NCI-H146 (cell line): ENCODE results near the gene RHD.
"Not testable (repeated sequence)": the region's sequence is repeated elsewhere in the genome, so short reads cannot be mapped to it uniquely, and the experiment has no call there.

Source experiments
- DNase-seq: peaks from one replicate; lab custom pipeline; 2025; lab: John Stamatoyannopoulos, UW

Gene RHD

DNA sequence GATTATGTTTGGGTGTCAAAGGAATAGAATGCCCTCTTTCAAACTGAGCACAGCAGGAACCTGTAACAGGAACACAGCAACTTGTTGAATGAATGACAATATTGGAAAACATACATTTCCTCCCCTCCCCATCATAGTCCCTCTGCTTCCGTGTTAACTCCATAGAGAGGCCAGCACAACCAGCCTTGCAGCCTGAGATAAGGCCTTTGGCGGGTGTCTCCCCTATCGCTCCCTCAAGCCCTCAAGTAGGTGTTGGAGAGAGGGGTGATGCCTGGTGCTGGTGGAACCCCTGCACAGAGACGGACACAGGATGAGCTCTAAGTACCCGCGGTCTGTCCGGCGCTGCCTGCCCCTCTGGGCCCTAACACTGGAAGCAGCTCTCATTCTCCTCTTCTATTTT is at the start of gene RHD:
Gene RHD, plus strand, starts transcription at position 272 of the 400 bp plus-strand sequence. Its CDS starts 39 bp downstream, at position 311.
- DNase-seq, result not testable (repeated sequence)

DNA sequence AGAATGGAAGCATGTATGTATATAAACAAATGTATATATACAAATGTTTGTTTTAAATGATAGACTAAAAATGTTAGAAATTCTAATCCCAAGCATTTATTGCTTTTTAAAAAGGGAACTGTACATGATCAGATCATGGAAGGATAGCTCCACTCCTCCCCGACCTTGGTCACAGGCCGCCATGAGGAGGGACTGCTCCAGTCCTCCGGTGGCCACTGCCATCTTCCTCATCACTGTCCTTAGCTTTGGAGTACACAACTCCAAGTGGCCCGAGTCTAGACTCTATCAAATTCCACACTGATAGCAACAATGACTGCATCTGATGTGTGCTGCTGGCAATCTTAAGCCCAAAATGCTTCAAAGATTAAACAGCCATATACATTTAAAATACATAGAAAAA is 49.7 kb upstream of the RHD start:
- DNase-seq, result no peak

DNA sequence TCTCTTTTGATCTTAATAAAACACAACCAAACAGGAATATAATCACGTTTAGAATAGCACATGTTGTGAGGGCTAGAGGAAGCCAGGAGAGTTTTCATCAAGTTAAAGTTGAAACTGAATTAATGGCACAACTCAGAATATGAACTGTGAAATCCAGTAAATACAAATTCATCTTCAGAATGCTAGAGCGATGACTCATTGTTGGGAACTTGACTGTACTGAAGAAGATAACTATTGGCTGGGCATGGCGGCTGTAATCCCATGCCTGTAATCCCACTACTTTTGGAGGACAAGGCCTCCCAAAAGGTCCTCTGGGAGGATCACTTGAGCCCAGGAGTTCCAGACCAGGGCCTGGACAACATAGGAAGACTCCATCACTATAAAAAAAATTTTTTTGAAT is 48.8 kb upstream of the RHD start:
- DNase-seq, result no peak

DNA sequence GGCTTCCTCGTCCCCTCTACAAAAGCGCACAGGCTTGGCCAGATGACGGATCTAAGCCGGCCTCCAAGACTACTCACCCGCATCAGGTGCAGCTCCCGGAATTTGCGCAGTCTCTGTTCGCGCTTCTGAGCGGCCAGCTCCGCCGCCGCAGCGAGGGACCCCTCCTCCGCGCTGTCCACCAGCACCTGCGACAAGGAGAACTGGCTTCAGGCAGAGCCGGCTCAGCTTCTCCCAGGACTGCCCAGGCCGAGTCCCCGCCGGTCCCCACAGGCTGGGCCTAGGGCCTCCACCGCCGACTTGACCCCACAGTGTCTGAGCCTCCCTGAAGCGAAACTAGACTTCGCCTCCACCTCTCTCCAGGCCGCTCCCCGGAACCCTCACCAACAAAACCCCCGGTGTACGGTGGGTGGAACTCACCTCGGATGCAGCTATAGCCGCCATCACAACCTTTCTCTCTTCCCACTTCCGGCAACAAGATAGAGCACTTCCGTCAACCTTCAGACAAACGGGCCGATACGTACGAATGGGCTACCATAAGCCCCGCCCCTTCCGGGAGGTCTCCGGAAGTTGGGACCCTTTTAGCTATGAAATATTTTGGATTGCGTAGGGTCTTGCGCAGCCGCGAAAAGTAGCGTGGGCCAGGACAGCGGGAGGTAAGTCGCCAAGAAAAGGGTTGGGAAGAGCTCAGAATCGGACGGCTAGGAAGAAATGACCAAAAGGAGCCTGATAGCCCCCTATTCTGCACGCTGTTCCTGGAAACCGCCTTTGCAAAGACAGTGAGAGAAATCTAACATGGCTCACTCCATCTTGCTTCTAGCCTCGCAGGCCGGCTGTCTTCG is 40.1 kb upstream of the RHD start, which contains the start of gene SYF2:
Gene SYF2, minus strand, starts transcription at position 476 of the 839 bp plus-strand sequence. Its CDS starts 35 bp downstream, at position 441.
- peak; percentile 91 for DNase-seq

DNA sequence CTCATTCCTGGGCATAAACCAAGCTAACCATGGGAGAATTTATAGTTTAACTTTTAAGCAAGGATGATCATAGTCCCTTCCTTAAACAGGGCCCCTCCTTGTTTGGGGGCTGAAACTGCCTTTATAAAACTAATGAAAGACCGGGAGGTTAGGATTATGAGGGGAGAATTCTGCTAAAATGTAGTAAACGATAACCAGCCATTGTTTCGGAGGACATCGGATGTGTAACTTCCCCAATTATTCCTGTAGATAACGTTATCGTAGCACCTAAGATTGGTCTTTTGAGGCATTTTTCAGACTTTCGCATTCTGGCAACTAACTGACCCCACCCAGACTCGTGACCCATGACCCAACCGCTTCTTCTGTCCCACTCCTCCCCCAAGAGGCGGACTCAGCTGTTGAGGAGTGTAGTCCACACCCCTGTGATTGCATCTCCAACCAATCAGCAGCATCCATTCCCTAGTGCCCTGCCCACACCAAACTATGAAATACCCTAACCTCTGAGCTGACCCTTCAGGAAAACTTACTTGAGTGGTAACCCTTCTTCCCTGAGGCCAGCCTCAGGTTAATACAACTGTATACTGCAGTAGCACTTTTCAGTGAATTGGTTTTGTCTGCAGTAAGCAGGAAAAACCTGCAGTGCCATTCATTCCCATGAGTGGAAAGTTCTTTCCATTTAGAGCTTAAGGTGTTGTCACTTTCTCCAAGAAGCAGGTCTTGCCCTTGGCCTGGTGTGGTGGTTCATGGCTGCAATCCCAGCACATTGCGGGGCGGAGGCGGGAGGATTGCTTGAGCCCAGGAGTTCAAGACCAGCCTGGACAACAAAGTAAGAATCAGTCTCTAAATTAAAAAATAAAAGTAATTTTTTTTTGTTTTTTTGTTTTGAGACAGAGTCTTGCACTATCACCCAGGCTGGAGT is 39.2 kb upstream of the RHD start:
- DNase-seq, result peak; percentile 63

DNA sequence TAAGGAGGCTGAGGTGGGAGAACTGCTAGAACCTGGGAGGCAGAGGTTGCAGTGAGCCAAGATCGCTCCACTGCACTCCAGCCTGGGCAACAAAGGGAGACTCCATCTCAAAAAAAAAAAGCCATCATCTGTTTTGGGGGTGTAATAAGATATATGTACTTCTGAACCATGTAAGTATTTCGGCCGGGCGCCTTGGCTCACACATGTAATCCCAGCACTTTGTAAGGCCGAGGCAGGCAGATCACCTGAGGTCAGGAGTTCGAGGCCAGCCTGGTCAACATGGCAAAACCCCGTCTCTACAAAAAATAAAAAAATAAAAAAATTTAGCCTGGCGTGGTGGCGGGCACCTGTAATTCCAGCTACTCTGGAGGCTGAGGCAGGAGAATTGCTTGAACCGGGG is 36.9 kb upstream of the RHD start:
- DNase-seq, result not testable (repeated sequence)

DNA sequence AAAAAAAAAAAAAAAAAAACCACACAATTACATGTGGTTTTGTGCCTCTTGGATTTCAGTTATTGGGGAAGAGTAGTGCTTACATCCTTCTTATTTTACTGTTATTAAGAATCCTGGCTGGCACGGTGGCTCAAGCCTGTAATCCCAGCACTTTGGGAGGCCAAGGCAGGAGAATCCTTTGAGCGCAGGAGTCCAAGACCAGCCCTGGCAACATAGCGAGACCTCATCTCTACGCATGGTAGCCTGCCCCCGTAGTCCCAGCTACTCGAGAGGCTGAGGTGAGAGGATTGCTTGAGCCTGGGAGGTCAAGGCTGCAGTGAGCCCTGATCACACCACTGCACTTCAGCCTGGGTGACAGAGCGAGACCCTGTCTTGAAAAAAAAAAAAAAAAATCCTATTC is 36.0 kb upstream of the RHD start:
- DNase-seq, result not testable (repeated sequence)

DNA sequence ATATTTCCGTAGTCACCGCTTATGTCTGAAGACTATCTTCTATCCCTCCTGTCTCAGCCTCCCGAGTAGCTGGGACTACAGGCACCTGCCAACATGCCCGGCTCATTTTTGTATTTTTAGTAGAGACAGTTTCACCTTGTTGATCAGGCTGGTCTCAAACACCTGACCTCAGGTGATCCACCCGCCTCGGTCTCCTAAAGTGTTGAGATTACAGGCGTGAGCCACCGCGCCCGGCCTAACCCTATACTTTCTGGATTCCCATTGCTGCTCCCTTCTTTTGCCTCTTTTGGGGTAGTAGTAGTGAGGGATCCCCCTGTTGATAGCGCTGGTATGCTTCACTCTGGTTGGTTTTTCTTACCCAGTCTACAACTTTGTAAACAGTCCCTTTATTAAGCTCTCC is 34.3 kb upstream of the RHD start:
- no peak for DNase-seq

DNA sequence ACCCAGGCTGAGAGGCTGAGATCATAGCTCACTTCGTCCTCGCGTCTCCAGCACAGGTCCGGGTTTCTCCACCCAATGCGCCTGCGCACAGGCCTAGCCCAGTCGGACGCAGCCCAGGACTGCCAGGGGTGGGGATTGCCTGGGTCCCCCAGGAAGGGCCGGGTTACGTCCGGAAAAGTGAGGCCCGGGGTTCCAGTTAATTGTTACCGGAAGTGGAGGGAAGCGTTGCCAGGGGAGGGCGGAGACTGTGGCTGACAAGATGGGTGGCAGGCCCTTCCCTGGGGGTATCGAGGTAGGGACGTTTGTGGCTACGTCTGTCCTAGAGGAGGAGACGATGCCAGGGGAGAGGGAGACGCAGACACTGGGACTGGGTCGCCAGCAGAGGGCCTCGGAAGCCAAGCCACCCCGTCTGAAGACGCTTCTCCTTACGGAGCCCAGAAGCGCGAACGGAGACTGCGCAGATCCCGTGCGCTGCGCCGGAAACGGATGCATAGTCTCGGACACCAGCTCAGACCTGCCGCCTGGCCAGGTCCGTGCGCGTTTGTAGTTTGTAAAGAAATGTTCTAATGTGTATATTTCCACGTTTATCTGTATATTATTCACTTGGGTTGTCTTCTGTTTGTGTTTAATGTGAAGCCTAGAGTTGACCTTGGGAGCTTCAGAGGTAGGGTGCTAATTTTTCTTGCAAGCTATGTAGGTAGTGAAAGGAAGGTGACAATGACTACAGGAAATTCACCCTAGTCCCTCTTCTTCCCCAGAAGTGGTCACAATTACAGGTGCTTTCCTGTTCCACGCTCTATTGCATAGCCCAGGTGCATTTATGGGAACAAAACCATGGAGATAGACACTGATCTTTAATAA is 32.4 kb upstream of the RHD start:
- peak; percentile 92 for DNase-seq

DNA sequence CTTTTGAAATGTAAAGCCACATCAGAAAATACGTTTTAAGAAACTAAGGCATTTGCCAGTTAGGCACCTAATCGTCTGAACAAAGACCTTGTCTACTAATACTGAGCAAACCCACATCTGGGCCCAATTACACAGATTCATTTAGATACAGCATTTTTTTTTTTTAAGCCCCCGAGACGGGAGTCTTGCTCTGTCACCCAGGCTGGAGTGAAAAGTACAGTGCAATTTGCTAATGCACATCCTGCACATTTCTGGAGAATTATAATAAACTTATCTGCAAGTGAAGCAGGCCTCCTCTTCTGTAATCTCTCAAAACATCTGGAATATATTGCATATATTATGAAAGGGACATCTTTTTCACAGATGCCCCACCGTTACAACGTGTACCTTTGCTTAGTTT is 28.4 kb upstream of the RHD start:
- no peak for DNase-seq

DNA sequence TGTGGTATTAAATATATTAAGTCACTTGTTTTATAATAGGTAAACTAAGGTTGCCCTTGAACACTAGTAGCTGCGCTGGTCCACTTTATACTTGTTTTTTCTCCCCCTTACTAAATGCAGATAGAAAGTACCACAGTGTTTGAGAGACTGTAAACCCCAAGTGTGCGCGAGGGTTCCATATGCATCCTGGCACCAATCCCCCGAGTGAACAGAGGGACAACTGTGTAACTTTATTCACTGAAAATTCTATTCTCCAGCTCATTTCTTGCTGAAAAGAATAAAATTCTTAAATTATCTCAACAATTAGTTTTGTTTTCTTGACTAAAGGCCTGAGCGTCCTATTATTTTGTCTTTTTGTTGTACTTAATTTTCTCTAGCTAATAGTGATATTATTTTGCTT is 26.9 kb upstream of the RHD start:
- DNase-seq, result no peak

DNA sequence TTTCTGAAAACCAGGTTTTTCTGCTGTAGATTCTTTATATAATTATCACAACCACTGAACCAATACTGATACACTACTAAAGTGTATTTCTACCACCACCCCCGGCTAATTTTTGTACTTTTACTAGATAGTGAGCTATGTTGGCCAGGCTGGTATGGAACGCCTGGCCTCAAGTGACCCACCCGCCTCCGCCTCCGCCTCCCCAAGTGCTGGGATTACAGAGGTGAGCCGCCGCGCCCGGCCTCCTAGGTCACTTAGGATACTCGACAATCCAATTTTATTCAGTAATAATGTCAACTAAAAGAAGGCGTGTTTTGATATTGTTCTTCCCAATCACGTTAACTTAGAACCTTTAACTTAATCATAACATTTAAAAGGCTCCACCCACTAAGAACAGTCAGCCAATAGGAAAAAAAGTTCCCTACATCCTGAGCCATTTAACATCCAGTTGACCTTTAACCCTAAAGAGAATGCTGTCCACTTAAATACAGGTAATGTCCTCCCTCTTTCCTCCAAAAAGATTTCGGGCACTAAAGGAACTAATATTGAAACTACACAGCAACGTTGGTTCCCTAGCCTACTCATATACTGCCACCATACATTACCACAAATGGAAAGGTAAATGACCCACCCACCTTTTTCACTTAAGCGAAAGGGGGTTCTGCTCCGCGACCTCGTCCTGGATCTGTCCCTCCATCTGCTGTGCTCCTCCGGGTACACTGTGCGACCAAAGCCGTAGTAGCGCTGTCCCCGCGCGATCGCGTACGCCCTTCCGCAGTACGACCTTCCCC is 26.3 kb upstream of the RHD start:
- DNase-seq, result no peak

DNA sequence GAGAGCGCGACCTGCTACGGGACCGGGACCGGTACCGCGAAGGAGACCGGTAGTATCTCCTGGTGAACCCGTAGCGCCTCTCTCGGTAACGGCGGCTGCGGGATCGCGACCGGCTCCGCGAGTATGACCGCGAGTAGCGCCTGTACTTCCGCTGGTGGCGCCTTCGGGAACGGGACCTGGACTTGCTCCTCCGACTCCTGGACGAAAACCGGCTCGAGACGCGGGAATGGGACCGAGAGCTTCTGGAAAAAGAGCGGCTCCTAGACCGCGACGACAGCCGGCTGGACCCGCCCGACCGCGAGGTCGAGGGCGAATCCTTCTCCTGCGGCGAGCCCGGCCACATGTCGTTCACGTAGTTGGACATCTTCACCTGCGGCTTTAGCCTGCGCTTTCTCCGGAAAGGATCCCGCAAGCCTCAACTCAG is 25.7 kb upstream of the RHD start:
- DNase-seq, result peak; percentile 33

DNA sequence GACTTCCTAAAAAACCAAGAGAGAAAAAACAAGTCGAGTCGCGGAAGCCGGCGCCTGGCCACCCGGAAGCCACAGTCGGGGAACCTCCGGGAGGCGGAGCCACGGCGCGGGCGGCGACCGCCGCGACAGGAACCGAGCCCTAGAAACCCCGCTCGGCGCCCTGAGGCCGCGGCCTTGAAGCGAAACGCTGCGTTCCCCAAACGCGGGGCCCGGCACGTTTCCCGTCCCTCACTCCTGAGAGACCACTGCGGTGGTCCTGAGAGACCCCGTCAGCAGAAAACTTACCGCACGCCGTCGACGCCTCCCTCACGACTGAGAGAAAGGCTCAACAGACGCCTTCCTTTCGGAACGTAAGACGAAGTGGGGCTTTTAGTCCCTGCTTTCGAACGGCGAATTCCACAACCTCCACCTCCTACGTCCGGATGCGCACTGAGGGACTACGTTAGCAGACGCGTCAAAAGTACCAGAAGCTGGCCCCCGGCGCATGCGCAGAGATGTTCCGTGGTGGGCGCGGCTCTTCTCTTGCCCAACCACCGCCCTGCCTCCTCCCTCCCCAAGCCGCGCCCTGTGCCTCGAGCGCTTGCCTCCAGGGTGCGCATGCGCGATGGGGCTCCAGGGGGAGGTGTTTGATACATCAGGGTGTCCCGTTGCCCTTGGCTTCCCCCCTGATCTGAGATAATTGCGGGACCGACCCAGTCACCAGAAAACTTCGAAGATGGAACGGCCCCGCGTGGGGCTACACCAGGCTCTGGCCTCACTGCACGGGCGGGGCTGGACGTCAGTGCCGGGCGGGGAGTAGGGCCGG is 25.1 kb upstream of the RHD start, which contains the start of gene RSRP1:
Gene RSRP1, minus strand, starts transcription at position 431 of the 805 bp plus-strand sequence. CDS start 491 bp downstream, outside the sequence.
- DNase-seq, result peak; percentile 98

DNA sequence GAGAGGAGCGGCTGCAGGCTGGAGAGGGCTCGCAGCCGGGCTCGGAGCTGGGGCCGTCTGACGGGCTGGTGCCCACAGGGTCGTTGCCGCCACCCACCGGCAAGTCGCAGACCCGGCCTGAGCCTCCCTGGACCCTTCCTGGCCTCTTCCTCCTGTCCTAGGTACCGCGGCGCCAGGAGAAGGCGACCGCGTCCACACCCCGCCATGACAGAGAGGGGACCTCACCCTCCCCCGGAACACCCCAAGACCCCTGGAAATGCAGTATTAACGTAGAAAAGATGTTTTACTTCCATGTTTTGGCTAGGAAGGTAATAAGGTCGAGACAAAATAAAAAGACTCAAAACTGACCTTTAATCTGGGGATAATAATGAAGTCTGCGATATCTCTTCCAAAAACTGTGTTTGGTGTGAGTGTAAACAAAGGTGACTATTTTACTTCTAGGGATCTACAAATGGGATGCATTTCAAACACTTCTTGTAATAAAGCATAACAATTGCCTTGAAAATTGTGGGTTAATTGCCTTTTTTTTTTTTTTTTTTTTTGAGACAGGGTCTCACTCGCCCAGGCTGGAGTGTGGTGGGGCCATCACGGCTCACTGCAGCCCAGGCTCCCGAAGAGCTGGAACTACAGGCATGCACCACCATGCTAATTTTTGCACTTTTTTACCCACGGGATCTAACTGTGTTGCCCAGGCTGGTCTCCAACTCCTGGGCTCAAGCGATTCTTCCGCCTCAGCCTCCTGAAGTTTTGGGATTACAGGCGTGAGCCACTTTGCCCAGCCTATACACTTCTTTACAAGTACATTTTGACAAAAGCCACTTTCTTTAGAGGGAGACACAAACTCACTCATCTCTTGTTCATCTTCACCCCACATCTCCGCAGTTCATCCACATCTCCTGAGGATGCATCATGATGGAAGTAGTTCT is 24.2 kb upstream of the RHD start:
- no peak for DNase-seq

DNA sequence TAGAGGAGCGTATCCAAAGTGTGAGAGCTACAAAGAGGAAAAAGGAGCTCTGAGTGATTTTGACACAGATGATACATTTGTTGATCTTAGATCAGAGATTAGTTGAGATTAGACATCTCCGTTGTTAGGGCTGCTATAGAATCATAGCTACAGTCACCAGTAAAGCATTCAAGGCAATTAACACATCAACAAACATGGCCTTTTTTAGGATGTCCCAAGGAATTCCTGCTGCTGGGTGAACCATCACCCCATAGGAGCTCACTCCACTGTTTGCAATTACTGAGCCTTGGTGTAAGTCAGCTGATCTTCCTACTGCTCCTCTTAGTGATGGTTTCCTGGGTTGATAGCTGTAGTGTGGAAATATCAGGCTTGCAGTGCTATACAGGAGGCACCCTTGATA is 18.4 kb upstream of the RHD start:
- no peak for DNase-seq

DNA sequence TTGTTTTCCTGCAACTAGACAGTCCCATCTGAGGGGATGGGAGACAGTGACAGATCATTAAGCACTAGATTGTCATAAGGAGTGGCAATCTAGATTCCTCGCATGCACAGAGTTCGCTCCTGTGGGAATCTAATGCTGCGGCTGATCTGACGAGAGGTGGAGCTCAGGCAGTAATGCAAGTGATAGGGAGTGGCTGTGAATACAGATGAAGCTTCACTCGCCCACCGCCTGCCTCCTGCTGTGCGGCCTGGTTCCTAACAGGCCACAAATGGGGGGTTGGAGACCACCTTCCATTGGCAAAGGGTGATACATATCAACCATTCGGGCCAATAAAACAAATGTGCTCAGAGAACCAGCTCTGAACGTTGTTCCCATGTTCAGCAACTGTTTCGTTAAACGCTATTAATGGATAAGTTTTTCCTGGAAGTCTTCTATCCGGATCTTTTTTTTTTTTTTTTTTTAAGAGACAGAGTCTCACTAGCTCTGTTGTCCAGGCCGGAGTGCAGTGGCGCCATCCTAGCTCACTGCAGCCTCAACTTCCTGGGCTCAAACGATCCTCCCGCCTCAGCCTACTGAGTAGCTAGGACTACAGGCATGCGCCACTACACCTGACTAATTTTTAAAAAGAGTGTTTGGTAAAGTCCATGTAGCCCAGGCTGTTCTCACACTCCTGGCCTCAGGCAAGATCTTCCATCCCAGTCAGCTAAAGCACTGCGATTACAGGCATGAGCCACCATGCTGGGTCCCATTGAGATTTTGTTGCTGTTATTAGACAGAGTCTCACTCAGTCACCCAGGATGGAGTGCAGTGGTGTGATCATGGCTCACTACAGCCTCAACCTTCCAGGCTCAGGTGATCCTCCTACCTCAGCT is 16.4 kb upstream of the RHD start:
- DNase-seq, result no peak

DNA sequence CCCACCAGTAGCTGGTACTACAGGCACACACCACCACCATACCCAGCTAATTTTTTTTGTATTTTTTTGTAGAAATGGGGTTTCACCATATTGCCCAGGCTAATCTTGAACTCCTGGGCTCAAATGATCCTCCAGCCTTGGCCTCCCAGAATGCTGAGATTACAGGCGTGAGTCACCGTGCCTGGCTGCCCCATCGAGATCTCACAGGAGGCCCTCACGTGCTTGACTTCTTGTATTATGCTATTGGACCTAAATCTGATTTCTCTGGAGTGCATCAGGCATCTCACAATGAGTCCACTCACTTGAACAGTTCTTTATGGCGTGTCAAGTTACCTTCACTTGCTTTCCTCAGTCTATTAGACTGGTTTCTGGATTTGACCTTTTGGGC is 15.7 kb upstream of the RHD start:
- no peak for DNase-seq
